ENCODE data around the gene ADGRA3.

- TF ChIP-seq CTCF (IDR thresholded peaks at IDR 0.05) (no peak), REST (IDR thresholded peaks at IDR 0.05; ENCODE audit: low read depth, low read length) (no peak), RAD21 (IDR thresholded peaks at IDR 0.05; ENCODE audit: low read length) (no peak), SIN3A (IDR thresholded peaks at IDR 0.05; ENCODE audit: borderline replicate concordance, low read depth, low read length) (no peak), MAX (IDR thresholded peaks at IDR 0.05; ENCODE audit: low read depth) (no peak)
Measured at GRCh38 chr4:22500831-22501714, 14.8 kb downstream of the ADGRA3 start.
